Memory B cell (primary cell): ENCODE results near the gene TESK1.

Experiments
- ATAC-seq: fragments of 150-1000 bp; cut with Tn5 transposase; 2 replicates; pipeline ENCODE4 v1.10.0; 2021; ENCODE audit warnings: low read depth, mild to moderate bottlenecking, moderate library complexity
- DNase-seq, 2 donors: peaks; one replicate each; pipeline ENCODE4 v3.0.0; 2022; ENCODE audit warnings: low spot score in 2 of 2
- H3K27ac Mint-ChIP-seq: one replicate; pipeline ENCODE4 v1.8.0; 2022; ENCODE audit warnings: mild to moderate bottlenecking, moderate library complexity, mixed read lengths
- H3K27me3 Mint-ChIP-seq: one replicate; pipeline ENCODE4 v1.8.0; 2022; ENCODE audit warnings: mixed read lengths
- H3K36me3 Mint-ChIP-seq: one replicate; pipeline ENCODE4 v1.8.0; 2022; ENCODE audit warnings: mild to moderate bottlenecking, mixed read lengths
- H3K4me1 Mint-ChIP-seq: one replicate; pipeline ENCODE4 v1.8.0; 2022; ENCODE audit warnings: mixed read lengths
- H3K4me3 Mint-ChIP-seq: one replicate; pipeline ENCODE4 v1.8.0; 2022; ENCODE audit warnings: mild to moderate bottlenecking, moderate library complexity, mixed read lengths
- H3K9me3 Mint-ChIP-seq: one replicate; pipeline ENCODE4 v1.8.0; 2022; ENCODE audit warnings: mixed read lengths

TESK1 gene

DNA sequence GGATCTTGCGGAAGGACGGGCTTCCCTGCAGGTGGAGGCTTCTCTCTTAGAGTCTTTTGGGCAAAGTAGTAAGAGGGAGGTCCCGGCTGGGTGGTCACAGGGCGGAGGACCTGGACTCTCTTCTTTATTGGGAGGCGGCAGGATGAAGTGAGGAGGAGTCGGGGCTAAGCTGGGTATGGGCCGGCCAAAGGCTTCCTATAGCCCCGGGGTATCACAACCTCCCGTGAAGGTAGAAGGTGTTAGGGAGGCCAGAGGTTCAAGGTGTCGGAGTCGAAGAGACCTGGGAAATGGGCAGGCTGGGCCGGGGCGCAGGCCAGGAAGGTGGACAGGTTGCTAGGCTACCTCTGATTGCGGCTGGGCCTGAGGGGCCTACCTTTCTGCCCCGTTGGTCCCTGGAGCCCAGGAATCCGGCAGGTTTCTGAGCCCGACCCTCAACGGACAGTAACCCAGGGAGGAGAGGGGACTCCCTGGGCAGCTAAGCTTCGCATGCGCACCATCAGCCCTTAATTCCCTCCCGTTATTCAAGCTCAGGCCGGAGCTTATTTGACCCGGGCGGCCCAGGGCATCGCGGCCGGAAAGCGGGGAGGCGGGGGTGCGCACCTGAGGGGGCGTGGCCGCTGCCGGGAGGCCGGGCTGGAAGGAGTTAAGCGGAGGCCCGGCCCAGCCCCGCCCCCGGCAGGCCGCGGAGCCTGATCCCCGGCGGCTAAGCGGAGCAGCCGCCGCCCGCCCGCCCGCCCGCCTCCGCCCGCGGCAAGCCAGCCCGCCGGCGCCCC is at the start of gene TESK1:
Gene TESK1, plus strand, starts transcription at position 685 of the 773 bp plus-strand sequence. CDS start 358 bp downstream, outside the sequence.
- ATAC-seq (peak; percentile 46), DNase-seq (peak; percentile 79)
- Mint-ChIP-seq H3K4me1 (peaks cover 25% of the 10 kb centered on the region), H3K9me3 (no peaks in the 10 kb centered on the region), H3K4me3 (peak within 1 kb of the TSS; percentile 95), H3K27ac (peak within 1 kb of the TSS; percentile 96), H3K36me3 (peaks cover 8% of the 10 kb centered on the region), H3K27me3 (no peaks in the 10 kb centered on the region)

DNA sequence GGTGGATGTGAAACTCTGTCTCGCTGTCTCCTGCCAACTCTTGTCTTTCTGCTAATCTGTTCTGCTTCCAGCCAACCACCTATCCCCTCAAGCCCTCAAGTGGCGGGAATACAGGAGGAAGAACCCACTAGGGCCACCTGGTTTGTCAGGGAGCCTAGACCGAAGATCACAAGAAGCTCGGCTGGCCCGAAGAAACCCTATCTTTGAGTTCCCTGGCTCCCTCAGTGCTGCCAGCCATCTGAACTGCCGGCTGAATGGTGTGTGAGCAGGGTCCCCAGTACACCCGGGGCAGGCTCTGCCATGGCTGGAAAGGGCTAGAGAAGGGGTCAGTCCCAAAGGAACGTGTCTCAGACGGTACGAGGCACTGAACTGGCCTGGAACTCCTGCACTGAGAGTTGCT is 49.2 kb upstream of the TESK1 start:
- Mint-ChIP-seq H3K9me3 (no peaks in the 10 kb centered on the region), H3K36me3 (no peaks in the 10 kb centered on the region), H3K27me3 (no peaks in the 10 kb centered on the region), H3K4me3 (no peak overlapping the region), H3K27ac (no peak overlapping the region), H3K4me1 (peaks cover 8% of the 10 kb centered on the region)
- ATAC-seq (no peak), DNase-seq (no peak)

DNA sequence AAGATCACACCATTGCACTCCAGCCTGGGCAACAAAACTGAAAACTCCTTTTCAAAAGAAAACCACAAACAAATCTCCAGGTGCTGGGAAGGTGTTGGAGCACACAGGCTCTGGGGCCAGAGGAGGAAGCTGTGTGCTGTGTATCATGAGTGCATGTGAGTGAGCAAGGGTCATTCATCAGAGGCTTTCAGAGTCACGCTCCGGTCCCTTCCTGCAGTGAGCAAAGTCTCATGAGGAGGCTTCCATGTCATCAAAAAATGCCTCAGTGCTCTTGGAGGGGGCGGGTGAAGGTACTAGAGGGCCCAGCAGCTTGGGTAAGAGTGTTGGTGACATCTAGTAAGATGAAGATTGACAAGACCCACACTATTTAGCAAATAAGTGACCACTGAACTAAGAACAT is 48.3 kb upstream of the TESK1 start:
- no peaks in the 10 kb centered on the region for H3K27me3 Mint-ChIP-seq
- H3K27ac Mint-ChIP-seq, result peak overlapping the region; percentile 1
- H3K4me3 Mint-ChIP-seq, result no peak overlapping the region
- no peaks in the 10 kb centered on the region for H3K36me3 Mint-ChIP-seq
- H3K4me1 Mint-ChIP-seq, result peaks cover 8% of the 10 kb centered on the region
- ATAC-seq (no peak), DNase-seq (no peak)
- no peaks in the 10 kb centered on the region for H3K9me3 Mint-ChIP-seq

DNA sequence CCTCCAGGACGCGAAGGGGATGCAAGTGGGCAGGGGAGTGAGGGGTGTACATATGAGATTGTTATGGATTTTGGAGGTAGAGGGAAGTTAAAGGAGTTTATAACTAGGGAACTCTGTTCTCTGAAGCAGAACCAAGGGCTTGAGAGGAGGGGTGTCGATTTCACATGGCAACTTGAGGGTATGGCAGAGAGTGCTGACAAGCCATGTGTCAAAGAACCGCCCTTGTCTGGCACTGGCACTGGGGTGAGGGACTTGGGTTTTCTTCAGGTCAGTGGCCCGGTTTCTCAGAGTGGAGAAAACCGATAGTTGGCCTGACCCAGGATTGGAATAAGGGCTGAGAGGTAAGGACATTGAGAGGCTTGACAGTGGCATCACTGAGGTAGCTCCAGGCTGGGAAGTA is 47.7 kb upstream of the TESK1 start:
- Mint-ChIP-seq H3K36me3 (no peaks in the 10 kb centered on the region), H3K4me3 (no peak overlapping the region), H3K27me3 (no peaks in the 10 kb centered on the region)

GRCh38 chr9:35558185-35558584 is 46.9 kb upstream of the TESK1 start:
- no peak for DNase-seq
- no peak for ATAC-seq
- H3K9me3 Mint-ChIP-seq, result no peaks in the 10 kb centered on the region
- no peak overlapping the region for H3K4me3 Mint-ChIP-seq
- no peaks in the 10 kb centered on the region for H3K27me3 Mint-ChIP-seq
- H3K36me3 Mint-ChIP-seq, result peaks cover 2% of the 10 kb centered on the region
- peaks cover 8% of the 10 kb centered on the region for H3K4me1 Mint-ChIP-seq
- H3K27ac Mint-ChIP-seq, result no peak overlapping the region

More for the DNA sequence above, 47.7 kb upstream of the TESK1 start:
- Mint-ChIP-seq H3K4me1 (peaks cover 8% of the 10 kb centered on the region), H3K9me3 (no peaks in the 10 kb centered on the region), H3K27ac (peak overlapping the region; percentile 1)
- ATAC-seq (no peak), DNase-seq (no peak)

DNA sequence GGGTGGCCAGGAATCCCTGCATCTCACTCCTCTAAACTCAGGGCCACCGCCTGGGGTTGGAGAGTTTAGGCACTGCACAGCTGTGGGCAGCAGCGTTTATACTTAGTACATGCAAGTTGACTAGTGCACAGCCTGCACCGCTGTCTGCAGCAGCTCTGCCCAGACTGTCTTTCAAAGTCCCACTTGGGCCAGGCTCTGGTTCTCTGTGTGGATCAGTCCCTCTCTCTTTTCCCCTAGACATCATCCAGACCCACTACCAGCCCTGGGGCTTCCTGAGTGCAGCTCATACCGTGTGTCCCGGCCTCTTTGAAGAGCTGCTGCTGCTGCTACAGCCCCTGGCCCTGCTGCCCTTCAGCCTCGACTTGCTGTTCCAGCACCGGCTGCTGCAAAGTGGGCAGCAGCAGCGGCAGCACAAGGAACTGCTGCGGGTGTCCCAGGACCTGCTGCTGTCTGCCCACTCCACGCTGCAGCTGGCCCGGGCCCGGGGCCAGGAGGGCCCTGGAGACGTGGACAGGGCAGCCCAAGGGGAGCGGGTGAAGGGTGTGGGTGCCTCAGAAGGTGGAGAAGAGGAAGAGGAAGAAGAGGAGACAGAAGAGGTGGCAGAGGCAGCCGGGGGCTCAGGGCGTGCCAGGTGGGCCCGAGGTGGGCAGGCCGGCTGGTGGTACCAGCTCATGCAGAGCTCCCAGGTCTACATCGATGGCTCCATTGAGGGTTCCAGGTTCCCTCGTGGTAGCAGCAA is 45.1 kb upstream of the TESK1 start:
- no peak for ATAC-seq
- no peak overlapping the region for H3K27ac Mint-ChIP-seq
- no peak for DNase-seq
- H3K4me1 Mint-ChIP-seq, result peaks cover 13% of the 10 kb centered on the region
- no peaks in the 10 kb centered on the region for H3K27me3 Mint-ChIP-seq
- H3K9me3 Mint-ChIP-seq, result no peaks in the 10 kb centered on the region
- H3K4me3 Mint-ChIP-seq, result no peak overlapping the region
- peaks cover 3% of the 10 kb centered on the region for H3K36me3 Mint-ChIP-seq

GRCh38 chr9:35560625-35561337 is 44.3 kb upstream of the TESK1 start:
- no peak overlapping the region for H3K27ac Mint-ChIP-seq
- ATAC-seq (no peak), DNase-seq (no peak)
- H3K9me3 Mint-ChIP-seq, result no peaks in the 10 kb centered on the region
- H3K36me3 Mint-ChIP-seq, result peaks cover 4% of the 10 kb centered on the region
- peaks cover 13% of the 10 kb centered on the region for H3K4me1 Mint-ChIP-seq
- no peak overlapping the region for H3K4me3 Mint-ChIP-seq
- no peaks in the 10 kb centered on the region for H3K27me3 Mint-ChIP-seq

DNA sequence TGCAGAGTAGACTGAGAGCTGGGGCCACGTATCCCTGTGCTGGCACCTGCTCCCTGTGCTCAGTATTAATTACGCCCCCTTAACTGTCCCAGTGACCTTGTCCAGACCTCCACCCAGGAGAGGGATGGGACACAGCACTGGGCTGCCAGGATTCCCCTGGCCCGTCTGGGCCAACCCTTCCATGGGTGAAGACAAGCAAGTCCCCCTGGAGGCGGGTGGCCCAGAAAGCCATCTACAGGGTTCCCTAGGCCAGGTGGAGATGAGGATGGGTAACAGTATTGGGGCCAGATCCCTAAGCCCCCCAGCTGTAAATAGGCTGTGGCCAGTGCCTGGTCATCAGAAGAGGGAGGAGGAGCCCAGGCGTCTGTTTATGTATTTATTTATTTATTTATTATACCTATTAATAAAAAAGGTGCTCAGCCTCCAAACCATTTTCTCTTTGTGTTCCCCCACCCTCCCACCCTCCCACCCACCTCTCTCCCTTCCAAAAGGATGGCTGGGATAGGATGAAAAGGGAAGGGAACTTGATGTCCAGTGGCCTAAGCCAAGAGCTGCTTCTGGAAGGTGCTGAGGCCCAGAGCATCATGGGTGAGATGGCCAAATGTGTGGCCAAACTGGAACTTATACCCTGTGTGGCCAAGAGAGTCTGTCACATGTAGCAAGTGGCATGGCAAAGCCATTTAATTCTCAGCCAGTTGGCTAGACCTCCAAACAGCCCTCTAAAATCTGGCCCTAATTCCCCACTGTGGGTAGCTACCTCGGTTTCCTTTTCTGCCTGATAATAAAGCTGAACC is 43.4 kb upstream of the TESK1 start:
- Mint-ChIP-seq H3K27ac (no peak overlapping the region), H3K4me3 (no peak overlapping the region), H3K27me3 (no peaks in the 10 kb centered on the region), H3K4me1 (peaks cover 13% of the 10 kb centered on the region), H3K9me3 (no peaks in the 10 kb centered on the region), H3K36me3 (peaks cover 7% of the 10 kb centered on the region)
- DNase-seq, result no peak
- no peak for ATAC-seq

- Mint-ChIP-seq H3K9me3 (no peaks in the 10 kb centered on the region), H3K4me3 (no peak overlapping the region)
- ATAC-seq, result no peak
Observed at GRCh38 chr9:35562895-35563780, 41.9 kb upstream of the TESK1 start.

DNA sequence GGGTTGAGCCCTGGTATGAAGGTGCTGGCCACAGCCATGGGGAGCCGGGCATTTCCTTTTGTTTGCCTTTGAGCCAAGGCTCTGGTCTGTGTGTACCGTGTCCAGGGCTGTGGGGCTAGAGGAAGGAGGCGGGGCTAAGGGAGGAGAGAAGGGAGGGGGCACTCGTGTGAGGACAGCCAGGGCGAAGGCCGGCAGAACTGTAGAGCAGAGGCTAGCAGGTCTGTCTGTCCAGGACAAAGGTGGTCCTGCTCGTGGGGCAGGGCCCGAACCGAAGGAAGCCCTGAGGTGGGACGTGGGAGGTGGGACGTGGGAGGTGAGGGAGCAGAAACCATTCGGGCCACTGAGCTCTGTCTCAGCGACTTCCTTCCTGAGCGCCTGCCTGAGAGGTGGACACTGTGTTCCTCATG is 41.3 kb upstream of the TESK1 start:
- no peaks in the 10 kb centered on the region for H3K27me3 Mint-ChIP-seq
- peaks cover 7% of the 10 kb centered on the region for H3K36me3 Mint-ChIP-seq
- no peak for ATAC-seq
- H3K9me3 Mint-ChIP-seq, result no peaks in the 10 kb centered on the region
- no peak overlapping the region for H3K27ac Mint-ChIP-seq
- no peak for DNase-seq
- no peak overlapping the region for H3K4me3 Mint-ChIP-seq
- peaks cover 12% of the 10 kb centered on the region for H3K4me1 Mint-ChIP-seq

More at GRCh38 chr9:35562895-35563780, 41.9 kb upstream of the TESK1 start:
- DNase-seq, result no peak
- Mint-ChIP-seq H3K27me3 (no peaks in the 10 kb centered on the region), H3K4me1 (peaks cover 13% of the 10 kb centered on the region), H3K36me3 (peaks cover 7% of the 10 kb centered on the region), H3K27ac (no peak overlapping the region)

DNA sequence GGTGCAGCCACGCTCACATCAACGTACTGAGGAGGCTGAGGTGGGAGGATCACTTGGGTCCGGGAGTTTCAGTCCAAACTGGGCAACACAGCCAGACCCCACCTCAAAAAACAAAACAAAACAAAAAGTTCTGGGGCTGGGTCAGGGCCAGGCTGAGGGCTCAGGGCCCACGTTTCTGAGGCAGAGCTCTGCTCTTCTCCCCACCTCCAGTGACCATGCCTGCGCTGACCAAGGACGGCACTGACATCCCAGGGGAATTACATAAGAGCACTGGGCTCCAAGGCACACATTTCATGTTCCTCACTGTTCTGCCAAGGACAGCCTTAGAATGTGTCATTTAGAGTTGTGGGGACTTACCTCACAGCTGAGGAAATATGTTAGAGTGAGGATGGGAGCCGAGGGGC is 40.4 kb upstream of the TESK1 start:
- H3K27me3 Mint-ChIP-seq, result no peaks in the 10 kb centered on the region
- ATAC-seq (no peak), DNase-seq (no peak)
- H3K4me1 Mint-ChIP-seq, result peaks cover 17% of the 10 kb centered on the region
- peaks cover 7% of the 10 kb centered on the region for H3K36me3 Mint-ChIP-seq
- no peaks in the 10 kb centered on the region for H3K9me3 Mint-ChIP-seq
- no peak overlapping the region for H3K4me3 Mint-ChIP-seq
- H3K27ac Mint-ChIP-seq, result no peak overlapping the region

GRCh38 chr9:35566417-35566816 is 38.6 kb upstream of the TESK1 start:
- no peaks in the 10 kb centered on the region for H3K9me3 Mint-ChIP-seq
- H3K36me3 Mint-ChIP-seq, result peaks cover 7% of the 10 kb centered on the region
- H3K4me3 Mint-ChIP-seq, result no peak overlapping the region
- H3K27ac Mint-ChIP-seq, result peak overlapping the region; percentile 13
- no peaks in the 10 kb centered on the region for H3K27me3 Mint-ChIP-seq
- peaks cover 23% of the 10 kb centered on the region for H3K4me1 Mint-ChIP-seq
- DNase-seq (no peak), ATAC-seq (no peak)

DNA sequence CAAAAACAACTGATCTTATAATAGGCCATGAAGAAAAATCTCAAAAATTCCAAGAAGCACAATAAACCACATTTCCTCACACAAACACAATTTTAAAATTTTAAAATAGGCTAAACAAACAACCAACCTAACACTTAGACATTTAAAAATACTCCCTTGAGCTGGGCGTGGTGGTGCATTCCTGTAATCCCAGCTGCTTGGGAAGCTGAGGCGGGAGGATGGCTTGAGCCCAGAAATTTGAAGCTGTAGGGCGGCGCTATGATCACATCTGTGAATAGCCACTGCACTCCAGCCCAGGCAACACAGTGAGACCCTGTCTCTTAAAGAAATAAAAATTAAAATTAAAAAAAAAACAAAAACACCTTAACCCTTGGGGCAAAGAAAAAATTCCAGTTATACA is 36.9 kb upstream of the TESK1 start:
- Mint-ChIP-seq H3K4me3 (no peak overlapping the region), H3K27ac (no peak overlapping the region), H3K4me1 (peaks cover 23% of the 10 kb centered on the region), H3K27me3 (no peaks in the 10 kb centered on the region), H3K36me3 (peaks cover 5% of the 10 kb centered on the region), H3K9me3 (no peaks in the 10 kb centered on the region)
- no peak for ATAC-seq
- no peak for DNase-seq
